ENCODE measurements around the gene AURKAIP1. TPM values are rescaled to one million over a fixed set of nuclear protein-coding genes. Genes with fewer than 3 reads are reported as not detected.

The AURKAIP1 gene
- total RNA-seq, 1 experiment from 2014 or later: 196 TPM

GRCh38 chr1:1390675-1391074 lies 15.7 kb upstream of the AURKAIP1 start:
- no peak for DNase-seq
- H3K18ac ChIP-seq (ENCODE audit: insufficient read length, low read depth, low read length): no peak overlapping the region
- H4K8ac ChIP-seq (replicated peaks; ENCODE audit: insufficient read length, low read depth, low read length): no peak overlapping the region
- H2BK5ac ChIP-seq (ENCODE audit: insufficient read length, low read length): no peak overlapping the region
- H4K20me1 ChIP-seq (ENCODE audit: control insufficient read depth, insufficient read depth, insufficient read length): no peaks in the 10 kb centered on the region
- H3K23ac ChIP-seq (ENCODE audit: insufficient read length, low read depth, low read length): no peak overlapping the region
- Mint-ChIP-seq H3K4me1 (no peaks in the 10 kb centered on the region), H3K27me3 (ENCODE audit: low read depth) (no peaks in the 10 kb centered on the region), H3K27ac (no peak overlapping the region), H3K4me3 (no peak overlapping the region), H3K9me3 (no peaks in the 10 kb centered on the region), H3K36me3 (ENCODE audit: insufficient read depth in 1 of 3, low read depth in 3 of 3) (peaks cover 78 to 100% (median 98%) of the 10 kb centered on the region in 3 experiments)
- no peak overlapping the region for H3K9ac ChIP-seq (ENCODE audit: extremely low read depth, insufficient read length, low read length)
- H3K4me2 ChIP-seq (ENCODE audit: insufficient read depth, insufficient read length, low read length): no peak overlapping the region
- H3T11ph ChIP-seq (ENCODE audit: low read length): no peak overlapping the region
- H3K27me3 ChIP-seq (ENCODE audit: insufficient read depth, low read length): no peaks in the 10 kb centered on the region
- no CpG with 5 or more reads among the region's 12 CpGs for WGBS (ENCODE audit: extremely low coverage, insufficient read length, low lambda C conversion rate)
- TF ChIP-seq CTCF (conservative IDR thresholded peaks at IDR 0.05): no peak
- no peak overlapping the region for H2BK15ac ChIP-seq (ENCODE audit: low read depth, low read length)
- no peaks in the 10 kb centered on the region for H3K79me2 ChIP-seq (ENCODE audit: insufficient read depth, low read length)
- H2BK12ac ChIP-seq (ENCODE audit: insufficient read length, low read depth, low read length): no peak overlapping the region
- H3K56ac ChIP-seq (ENCODE audit: insufficient read length, low read depth, low read length): no peak overlapping the region
- H4K91ac ChIP-seq (ENCODE audit: insufficient read length, low read depth, low read length): no peak overlapping the region
- H3K27ac ChIP-seq (ENCODE audit: insufficient read length, low read depth, low read length): no peak overlapping the region
- H3K9me3 ChIP-seq (ENCODE audit: control insufficient read depth, low read depth, low read length): no peaks in the 10 kb centered on the region
- H2BK20ac ChIP-seq (ENCODE audit: low read depth, low read length, poor library complexity, severe bottlenecking): no peak overlapping the region
- no peak overlapping the region for H3K14ac ChIP-seq (ENCODE audit: insufficient read depth, low read length)
- H3K4me1 ChIP-seq (ENCODE audit: insufficient read depth, low read length): no peaks in the 10 kb centered on the region
- no peak overlapping the region for H2BK120ac ChIP-seq (ENCODE audit: low read depth, low read length, poor library complexity, severe bottlenecking)
- H3K4ac ChIP-seq (ENCODE audit: low read depth, low read length): no peak overlapping the region
- H3K23me2 ChIP-seq (ENCODE audit: insufficient read length, low read depth, low read length, poor library complexity, severe bottlenecking): no peaks in the 10 kb centered on the region
- H4K5ac ChIP-seq (ENCODE audit: insufficient read length, low read depth, low read length): no peak overlapping the region
- no peaks in the 10 kb centered on the region for H3K79me1 ChIP-seq (ENCODE audit: insufficient read depth, low read depth, low read length, poor library complexity, severe bottlenecking)
- no peak overlapping the region for H2AFZ ChIP-seq (ENCODE audit: low read length)
- H2AK5ac ChIP-seq (ENCODE audit: insufficient read length, low read length): no peak overlapping the region

All from H9 (cell line).